Caco-2 (cell line): ENCODE data around the gene ATG10. TPM values are rescaled to one million over a fixed set of nuclear protein-coding genes. Genes with fewer than 3 reads are reported as not detected.
"Not testable (repeated sequence)": the region's sequence is repeated elsewhere in the genome, so short reads cannot be mapped to it uniquely, and the experiment has no call there.

Source experiments
- BruUV-seq: library from RNA; stranded (reverse); fragments of 400-500 nt; replicated peaks from 2 replicates; lab custom pipeline; 2021; lab: Mats Ljungman, UMichigan
- CTCF ChIA-PET: fragments of 300-600 bp; sonication (Branson Sonifier 250); formaldehyde crosslinking; loops from one replicate; lab custom pipeline; 2022; ENCODE audit warnings: antibody characterized with exemption; lab: Charles Lee
- POLR2A ChIA-PET: fragments of 300-600 bp; sonication (Branson Sonifier 250); formaldehyde crosslinking; loops from one replicate; lab custom pipeline; 2022; ENCODE audit warnings: antibody characterized with exemption; lab: Charles Lee
- DNase-seq, 2 experiments: peaks; one replicate each; pipeline versions ENCODE4 v3.0.0 to v3.0.0-alpha.2; 2020 to 2022
- H3K27me3 ChIP-seq: replicated peaks from 2 replicates; pipeline ENCODE4 v1.6.0; 2011; ENCODE audit warnings: low read length; ENCODE audit not compliant: control insufficient read depth, insufficient read depth
- H3K36me3 ChIP-seq: 2 replicates; pipeline ENCODE4 v1.5.1; 2011; ENCODE audit warnings: low read length; ENCODE audit not compliant: control insufficient read depth, insufficient read depth
- H3K4me1 ChIP-seq: fragments of 250-450 bp; sonication (Bioruptor Pico); 2 replicates; pipeline ENCODE4 v1.5.1; 2020; ENCODE audit warnings: mild to moderate bottlenecking
- H3K4me3 ChIP-seq: 2 replicates; pipeline ENCODE4 v1.5.1; 2011; ENCODE audit warnings: low read depth, mild to moderate bottlenecking, control low read depth, low read length
- H3K9me3 ChIP-seq: fragments of 250-450 bp; sonication (Bioruptor Pico); 2 replicates; pipeline ENCODE4 v1.5.1; 2020; ENCODE audit warnings: mild to moderate bottlenecking, moderate library complexity
- H3K27ac Mint-ChIP-seq: one replicate; pipeline ENCODE4 v1.8.0; 2022; ENCODE audit warnings: mixed read lengths; ENCODE audit not compliant: unreplicated experiment
- H3K27me3 Mint-ChIP-seq: one replicate; pipeline ENCODE4 v1.8.0; 2022; ENCODE audit warnings: mixed read lengths; ENCODE audit not compliant: insufficient read depth, unreplicated experiment
- H3K36me3 Mint-ChIP-seq: one replicate; pipeline ENCODE4 v1.8.0; 2022; ENCODE audit warnings: mild to moderate bottlenecking, mixed read lengths; ENCODE audit not compliant: insufficient read depth, unreplicated experiment
- H3K4me1 Mint-ChIP-seq: one replicate; pipeline ENCODE4 v1.8.0; 2022; ENCODE audit warnings: low read depth, mixed read lengths; ENCODE audit not compliant: unreplicated experiment
- H3K4me3 Mint-ChIP-seq: one replicate; pipeline ENCODE4 v1.8.0; 2022; ENCODE audit warnings: mild to moderate bottlenecking, moderate library complexity, mixed read lengths; ENCODE audit not compliant: unreplicated experiment
- H3K9me3 Mint-ChIP-seq: one replicate; pipeline ENCODE4 v1.8.0; 2022; ENCODE audit warnings: mixed read lengths; ENCODE audit not compliant: unreplicated experiment
- intact Hi-C: fragments of 100-400 bp; cut with micrococcal nuclease; formaldehyde crosslinking; loops from one replicate; pipeline ENCODE4 v1.10.0; 2022; ENCODE audit not compliant: unreplicated experiment
- total RNA-seq: library from RNA; stranded (reverse); gene quantifications from 2 replicates; pipeline ENCODE4 v1.2.3, GENCODE V29; 2022
- TF ChIP-seq, protein P1 (sequence below), 2 experiments: fragments of 200-600 bp in 1 of 2; IDR thresholded peaks; 1 replicate in 1 of 2; 2 replicates in 1 of 2; pipeline versions ENCODE4 v1.5.1 to v1.8.0; 2011 to 2022; ENCODE audit warnings: antibody characterized with exemption in 1 of 2, control low read depth in 1 of 2, inconsistent platforms in 1 of 2, low read depth in 1 of 2, low read length in 1 of 2, mild to moderate bottlenecking in 1 of 2, moderate library complexity in 1 of 2; ENCODE audit not compliant: insufficient read depth in 1 of 2, severe bottlenecking in 1 of 2, unreplicated experiment in 1 of 2

ATG10 gene
- total RNA-seq, 1 experiment from 2014 or later, result 5.8 TPM

DNA sequence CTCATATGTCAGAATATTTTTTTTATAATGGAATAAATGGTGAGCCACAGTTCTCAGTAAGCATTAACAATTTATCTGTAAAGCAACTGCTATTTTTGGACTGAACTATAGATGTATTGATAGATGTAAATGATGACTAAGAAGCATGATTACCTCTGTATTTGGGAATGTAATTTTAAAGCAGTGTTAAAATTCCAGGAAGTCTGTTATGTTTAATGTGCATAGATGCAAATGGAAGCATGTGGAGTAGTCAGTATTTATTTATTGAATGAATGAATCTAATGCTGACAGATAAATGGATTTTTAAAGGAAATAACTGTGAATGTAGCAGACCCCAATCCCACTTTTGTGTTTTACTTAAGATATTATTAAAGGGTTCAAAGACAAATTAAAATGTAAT, 95.0 kb downstream of the ATG10 start:
- ChIA-PET CTCF (no interaction called here), POLR2A (no interaction called here)
- no TSS peak for BruUV-seq
- Mint-ChIP-seq H3K4me1 (no peaks in the 10 kb centered on the region), H3K4me3 (no peak overlapping the region), H3K9me3 (no peaks in the 10 kb centered on the region), H3K27me3 (no peaks in the 10 kb centered on the region), H3K27ac (no peak overlapping the region), H3K36me3 (no peaks in the 10 kb centered on the region)
- H3K27me3 ChIP-seq, result no peaks in the 10 kb centered on the region
- TF ChIP-seq, protein P1, sequence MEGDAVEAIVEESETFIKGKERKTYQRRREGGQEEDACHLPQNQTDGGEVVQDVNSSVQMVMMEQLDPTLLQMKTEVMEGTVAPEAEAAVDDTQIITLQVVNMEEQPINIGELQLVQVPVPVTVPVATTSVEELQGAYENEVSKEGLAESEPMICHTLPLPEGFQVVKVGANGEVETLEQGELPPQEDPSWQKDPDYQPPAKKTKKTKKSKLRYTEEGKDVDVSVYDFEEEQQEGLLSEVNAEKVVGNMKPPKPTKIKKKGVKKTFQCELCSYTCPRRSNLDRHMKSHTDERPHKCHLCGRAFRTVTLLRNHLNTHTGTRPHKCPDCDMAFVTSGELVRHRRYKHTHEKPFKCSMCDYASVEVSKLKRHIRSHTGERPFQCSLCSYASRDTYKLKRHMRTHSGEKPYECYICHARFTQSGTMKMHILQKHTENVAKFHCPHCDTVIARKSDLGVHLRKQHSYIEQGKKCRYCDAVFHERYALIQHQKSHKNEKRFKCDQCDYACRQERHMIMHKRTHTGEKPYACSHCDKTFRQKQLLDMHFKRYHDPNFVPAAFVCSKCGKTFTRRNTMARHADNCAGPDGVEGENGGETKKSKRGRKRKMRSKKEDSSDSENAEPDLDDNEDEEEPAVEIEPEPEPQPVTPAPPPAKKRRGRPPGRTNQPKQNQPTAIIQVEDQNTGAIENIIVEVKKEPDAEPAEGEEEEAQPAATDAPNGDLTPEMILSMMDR (IDR thresholded peaks at IDR 0.05; ENCODE audit: insufficient read depth in 1 of 2, low read depth in 1 of 2, low read length in 1 of 2, severe bottlenecking in 1 of 2, unreplicated experiment in 1 of 2), result no peak
- no peak for DNase-seq
- H3K4me1 ChIP-seq, result no peaks in the 10 kb centered on the region
- no peaks in the 10 kb centered on the region for H3K36me3 ChIP-seq
- H3K4me3 ChIP-seq, result no peak overlapping the region
- no peaks in the 10 kb centered on the region for H3K9me3 ChIP-seq
- intact Hi-C loops, result no loop called here

DNA sequence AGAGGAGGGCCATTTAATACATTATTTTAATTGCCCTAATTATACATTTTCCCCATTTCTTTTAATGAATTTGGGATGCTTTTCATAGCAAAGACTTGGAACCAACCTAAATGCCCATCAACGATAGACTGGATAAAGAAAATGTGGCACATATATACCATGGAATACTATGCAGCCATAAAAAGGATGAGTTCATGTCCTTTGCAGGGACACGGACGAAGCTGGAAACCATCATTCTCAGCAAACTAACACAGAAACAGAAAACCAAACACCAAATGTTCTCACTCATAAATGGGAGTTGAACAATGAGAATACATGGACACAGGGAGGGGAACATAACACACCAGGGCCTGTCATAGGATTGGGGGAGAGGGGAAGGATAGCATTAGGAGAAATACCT, 96.2 kb downstream of the ATG10 start:
- BruUV-seq, H3K36me3 Mint-ChIP-seq, intact Hi-C loops: not testable (repeated sequence)

DNA sequence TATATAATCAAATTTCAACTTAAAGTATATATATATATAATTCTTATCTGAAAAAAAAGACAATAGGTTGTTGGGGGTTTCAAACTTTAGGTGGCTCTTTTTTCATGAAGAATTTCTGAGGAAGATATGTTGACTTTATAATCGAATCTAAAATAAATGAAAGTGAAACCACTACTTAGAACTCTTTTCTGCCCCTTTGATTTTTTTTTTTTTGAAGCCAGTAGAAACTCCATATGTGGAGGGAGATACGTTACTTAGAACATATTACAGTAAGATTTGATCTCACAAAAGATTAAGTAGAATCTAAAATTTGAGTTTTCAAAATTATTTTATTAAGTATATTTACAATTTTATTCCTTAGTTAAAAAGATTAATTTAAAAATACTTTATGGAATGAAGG, 96.9 kb downstream of the ATG10 start:
- H3K4me1 ChIP-seq, result no peaks in the 10 kb centered on the region
- no peaks in the 10 kb centered on the region for H3K9me3 ChIP-seq
- no peaks in the 10 kb centered on the region for H3K9me3 Mint-ChIP-seq
- intact Hi-C loops, result no loop called here
- H3K27me3 Mint-ChIP-seq, result no peaks in the 10 kb centered on the region
- TF ChIP-seq, protein P1 (IDR thresholded peaks at IDR 0.05; ENCODE audit: insufficient read depth in 1 of 2, low read depth in 1 of 2, low read length in 1 of 2, severe bottlenecking in 1 of 2, unreplicated experiment in 1 of 2), result no peak
- peaks cover 7% of the 10 kb centered on the region for H3K4me1 Mint-ChIP-seq
- H3K27ac Mint-ChIP-seq, result no peak overlapping the region
- H3K4me3 Mint-ChIP-seq, result no peak overlapping the region
- ChIA-PET POLR2A (no interaction called here), CTCF (no interaction called here)
- no peak for DNase-seq
- no peaks in the 10 kb centered on the region for H3K36me3 Mint-ChIP-seq
- no TSS peak for BruUV-seq
- H3K36me3 ChIP-seq, result no peaks in the 10 kb centered on the region
- no peaks in the 10 kb centered on the region for H3K27me3 ChIP-seq
- no peak overlapping the region for H3K4me3 ChIP-seq

More for the DNA sequence above, 96.2 kb downstream of the ATG10 start:
- DNase-seq, H3K4me1 ChIP-seq, H3K4me1 Mint-ChIP-seq, H3K4me3 ChIP-seq, H3K36me3 ChIP-seq, H3K27me3 Mint-ChIP-seq, H3K9me3 ChIP-seq, H3K9me3 Mint-ChIP-seq, POLR2A ChIA-PET, H3K27me3 ChIP-seq, H3K27ac Mint-ChIP-seq, H3K4me3 Mint-ChIP-seq: not testable (repeated sequence)
- CTCF ChIA-PET, result interaction anchor here (0.5 kb wide), 1 partner anchor 893 kb away, joined by 6 read pairs; no protein-coding TSS in a partner anchor

DNA sequence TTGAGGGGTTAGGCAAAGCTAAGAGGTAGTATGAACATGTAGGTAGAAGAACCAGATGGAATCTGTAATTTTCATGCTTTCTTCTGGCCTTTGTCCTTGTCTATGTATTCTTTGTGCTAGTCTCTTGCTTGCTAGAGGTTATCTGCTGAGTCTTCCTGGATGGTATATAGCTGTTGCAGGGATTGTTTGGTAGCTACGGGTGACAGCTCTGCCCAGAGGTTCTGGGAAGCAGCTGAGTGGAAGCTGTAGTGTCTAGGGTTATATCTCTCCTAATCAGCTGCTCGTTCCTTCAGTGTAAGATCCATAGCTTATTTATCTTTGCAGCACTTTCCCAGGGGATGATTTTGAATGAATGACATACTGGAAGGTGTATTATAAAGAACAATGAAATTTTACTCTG, 100.3 kb downstream of the ATG10 start:
- Mint-ChIP-seq H3K9me3 (no peaks in the 10 kb centered on the region), H3K27me3 (no peaks in the 10 kb centered on the region), H3K4me1 (peaks cover 7% of the 10 kb centered on the region), H3K4me3 (no peak overlapping the region), H3K27ac (no peak overlapping the region), H3K36me3 (no peaks in the 10 kb centered on the region)
- DNase-seq, result no peak
- BruUV-seq, result no TSS peak
- Histone ChIP-seq H3K4me3 (no peak overlapping the region), H3K4me1 (no peaks in the 10 kb centered on the region), H3K27me3 (no peaks in the 10 kb centered on the region), H3K9me3 (no peaks in the 10 kb centered on the region), H3K36me3 (no peaks in the 10 kb centered on the region)
- TF ChIP-seq, protein P1 (IDR thresholded peaks at IDR 0.05; ENCODE audit: insufficient read depth in 1 of 2, low read depth in 1 of 2, low read length in 1 of 2, severe bottlenecking in 1 of 2, unreplicated experiment in 1 of 2), result no peak
- POLR2A ChIA-PET, result no interaction called here
- intact Hi-C loops, result no loop called here
- CTCF ChIA-PET, result no interaction called here
